Measurements from ENCODE around the gene IER2. TPM values are rescaled to one million over a fixed set of nuclear protein-coding genes. Genes with fewer than 3 reads are reported as not detected.

Gene IER2
- total and polyA plus RNA-seq, 9 donors = 18.2 to 161 (median 88.0) TPM

GRCh38 chr19:13153569-13154240 is 3.5 kb downstream of the IER2 start:
- peaks cover 2% of the 10 kb centered on the region for H3K27me3 ChIP-seq (ENCODE audit: control insufficient read depth, insufficient read depth, low read length)
- peaks cover 4% of the 10 kb centered on the region for H3K36me3 ChIP-seq (ENCODE audit: control insufficient read depth, insufficient read depth, low read length)
- H3K4me3 ChIP-seq (ENCODE audit: low read length) = peak overlapping the region; percentile 95
- H3K4me1 ChIP-seq (ENCODE audit: control insufficient read depth, insufficient read depth, low read length) = peaks cover 41% of the 10 kb centered on the region
- WGBS (ENCODE audit: insufficient coverage) = under 1% methylated on average over 59 of the region's 69 CpGs
- H3K27ac ChIP-seq (ENCODE audit: low read length) = peak overlapping the region; percentile 95
- peak; percentile 77 for DNase-seq
- no peaks in the 10 kb centered on the region for H3K9me3 ChIP-seq (replicated peaks; ENCODE audit: control insufficient read depth, low read depth, low read length)

GRCh38 chr19:13154241-13154778 is 4.1 kb downstream of the IER2 start:
- 2% methylated on average over 11 of the region's 21 CpGs for WGBS (ENCODE audit: insufficient coverage)
- H3K27me3 ChIP-seq (ENCODE audit: control insufficient read depth, insufficient read depth, low read length) = peaks cover 2% of the 10 kb centered on the region
- H3K4me1 ChIP-seq (ENCODE audit: control insufficient read depth, insufficient read depth, low read length) = peaks cover 36% of the 10 kb centered on the region
- H3K9me3 ChIP-seq (replicated peaks; ENCODE audit: control insufficient read depth, low read depth, low read length) = no peaks in the 10 kb centered on the region
- H3K36me3 ChIP-seq (ENCODE audit: control insufficient read depth, insufficient read depth, low read length) = peaks cover 4% of the 10 kb centered on the region
- H3K4me3 ChIP-seq (ENCODE audit: low read length) = peak overlapping the region; percentile 95
- peak overlapping the region; percentile 95 for H3K27ac ChIP-seq (ENCODE audit: low read length)
- DNase-seq = peak; percentile 95

GRCh38 chr19:13154911-13155471 is 4.8 kb downstream of the IER2 start:
- peaks cover 32% of the 10 kb centered on the region for H3K4me1 ChIP-seq (ENCODE audit: control insufficient read depth, insufficient read depth, low read length)
- peak; percentile 81 for DNase-seq
- 8% methylated on average over 17 of the region's 24 CpGs for WGBS (ENCODE audit: insufficient coverage)

GRCh38 chr19:13155472-13156359 is 5.5 kb downstream of the IER2 start:
- 3% methylated on average over 20 of the region's 55 CpGs for WGBS (ENCODE audit: insufficient coverage)
- Histone ChIP-seq H3K9me3 (replicated peaks; ENCODE audit: control insufficient read depth, low read depth, low read length) (no peaks in the 10 kb centered on the region), H3K4me3 (ENCODE audit: low read length) (peak overlapping the region; percentile 95), H3K27me3 (ENCODE audit: control insufficient read depth, insufficient read depth, low read length) (peaks cover 2% of the 10 kb centered on the region), H3K27ac (ENCODE audit: low read length) (peak overlapping the region; percentile 95), H3K4me1 (ENCODE audit: control insufficient read depth, insufficient read depth, low read length) (peaks cover 32% of the 10 kb centered on the region), H3K36me3 (ENCODE audit: control insufficient read depth, insufficient read depth, low read length) (peaks cover 4% of the 10 kb centered on the region)
- DNase-seq = peak; percentile 88

More at GRCh38 chr19:13154911-13155471, 4.8 kb downstream of the IER2 start:
- Histone ChIP-seq H3K27me3 (ENCODE audit: control insufficient read depth, insufficient read depth, low read length) (peaks cover 2% of the 10 kb centered on the region), H3K36me3 (ENCODE audit: control insufficient read depth, insufficient read depth, low read length) (peaks cover 4% of the 10 kb centered on the region), H3K9me3 (replicated peaks; ENCODE audit: control insufficient read depth, low read depth, low read length) (no peaks in the 10 kb centered on the region), H3K4me3 (ENCODE audit: low read length) (peak overlapping the region; percentile 95), H3K27ac (ENCODE audit: low read length) (peak overlapping the region; percentile 95)

GRCh38 chr19:13159713-13160112 is 9.5 kb downstream of the IER2 start:
- H3K27ac ChIP-seq (ENCODE audit: low read length) = no peak overlapping the region
- peaks cover 41% of the 10 kb centered on the region for H3K4me1 ChIP-seq (ENCODE audit: control insufficient read depth, insufficient read depth, low read length)
- no peaks in the 10 kb centered on the region for H3K36me3 ChIP-seq (ENCODE audit: control insufficient read depth, insufficient read depth, low read length)
- no peaks in the 10 kb centered on the region for H3K27me3 ChIP-seq (ENCODE audit: control insufficient read depth, insufficient read depth, low read length)
- no peak overlapping the region for H3K4me3 ChIP-seq (ENCODE audit: low read length)
- DNase-seq = no peak
- no peaks in the 10 kb centered on the region for H3K9me3 ChIP-seq (replicated peaks; ENCODE audit: control insufficient read depth, low read depth, low read length)
- WGBS (ENCODE audit: insufficient coverage) = no CpG with 5 or more reads among the region's 3 CpGs

- WGBS (ENCODE audit: insufficient coverage) = 86% methylated on average over 1 of the region's 1 CpG
- no peak overlapping the region for H3K4me3 ChIP-seq (ENCODE audit: low read length)
- H3K36me3 ChIP-seq (ENCODE audit: control insufficient read depth, insufficient read depth, low read length) = no peaks in the 10 kb centered on the region
- H3K9me3 ChIP-seq (replicated peaks; ENCODE audit: control insufficient read depth, low read depth, low read length) = no peaks in the 10 kb centered on the region
- DNase-seq = no peak
- no peak overlapping the region for H3K27ac ChIP-seq (ENCODE audit: low read length)
- H3K27me3 ChIP-seq (ENCODE audit: control insufficient read depth, insufficient read depth, low read length) = no peaks in the 10 kb centered on the region
- peaks cover 40% of the 10 kb centered on the region for H3K4me1 ChIP-seq (ENCODE audit: control insufficient read depth, insufficient read depth, low read length)
Observed at GRCh38 chr19:13160557-13160956, 10.3 kb downstream of the IER2 start.

GRCh38 chr19:13162724-13163608 is 12.8 kb downstream of the IER2 start:
- H3K4me3 ChIP-seq (ENCODE audit: low read length) = peak overlapping the region; percentile 37
- 1% methylated on average over 48 of the region's 58 CpGs for WGBS (ENCODE audit: insufficient coverage)

GRCh38 chr19:13163609-13164342 is 13.6 kb downstream of the IER2 start:
- WGBS (ENCODE audit: insufficient coverage) = 4% methylated on average over 16 of the region's 20 CpGs
- Histone ChIP-seq H3K9me3 (replicated peaks; ENCODE audit: control insufficient read depth, low read depth, low read length) (no peaks in the 10 kb centered on the region), H3K4me1 (ENCODE audit: control insufficient read depth, insufficient read depth, low read length) (peaks cover 47% of the 10 kb centered on the region), H3K36me3 (ENCODE audit: control insufficient read depth, insufficient read depth, low read length) (no peaks in the 10 kb centered on the region), H3K27ac (ENCODE audit: low read length) (peak overlapping the region; percentile 98), H3K4me3 (ENCODE audit: low read length) (peak overlapping the region; percentile 35), H3K27me3 (ENCODE audit: control insufficient read depth, insufficient read depth, low read length) (no peaks in the 10 kb centered on the region)
- DNase-seq = peak; percentile 89

More at GRCh38 chr19:13162724-13163608, 12.8 kb downstream of the IER2 start:
- Histone ChIP-seq H3K27ac (ENCODE audit: low read length) (peak overlapping the region; percentile 98), H3K4me1 (ENCODE audit: control insufficient read depth, insufficient read depth, low read length) (peaks cover 46% of the 10 kb centered on the region), H3K9me3 (replicated peaks; ENCODE audit: control insufficient read depth, low read depth, low read length) (no peaks in the 10 kb centered on the region), H3K27me3 (ENCODE audit: control insufficient read depth, insufficient read depth, low read length) (no peaks in the 10 kb centered on the region), H3K36me3 (ENCODE audit: control insufficient read depth, insufficient read depth, low read length) (no peaks in the 10 kb centered on the region)
- DNase-seq = peak; percentile 99
